Measurements from ENCODE around the gene BTRC.

DNA sequence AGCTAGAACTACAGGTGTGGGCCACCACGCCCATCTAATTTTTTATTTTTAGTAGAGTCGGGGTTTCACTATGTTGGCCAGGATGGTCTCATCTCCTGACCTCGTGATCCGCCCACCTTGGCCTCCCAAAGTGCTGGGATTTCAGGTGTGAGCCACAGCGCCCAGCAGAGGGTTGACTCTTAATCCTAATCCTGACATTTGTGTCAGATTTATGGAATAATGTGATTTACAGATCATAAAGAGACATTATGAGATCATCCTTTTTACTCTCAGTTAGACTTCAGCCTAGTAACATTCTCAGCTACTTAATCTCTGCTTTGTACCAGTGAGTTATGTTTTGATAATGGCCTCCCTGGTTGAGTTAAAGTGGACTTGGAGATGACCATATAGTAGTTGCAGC lies 2.2 kb downstream of the BTRC start:
- TF ChIP-seq ISL1 (CRISPR knock-in tag; IDR thresholded peaks at IDR 0.05) (no peak), GLIS3 (CRISPR knock-in tag; IDR thresholded peaks at IDR 0.05) (no peak), ZFP3 (CRISPR knock-in tag; IDR thresholded peaks at IDR 0.05) (no peak), ZNF70 (CRISPR knock-in tag; IDR thresholded peaks at IDR 0.05) (no peak), ZC3H10 (CRISPR knock-in tag; IDR thresholded peaks at IDR 0.05) (no peak), SNAI2 (CRISPR knock-in tag; IDR thresholded peaks at IDR 0.05) (no peak), RARB (CRISPR knock-in tag; IDR thresholded peaks at IDR 0.05) (no peak), ZNF8 (CRISPR knock-in tag; IDR thresholded peaks at IDR 0.05) (no peak), ZNF565 (CRISPR knock-in tag; conservative IDR thresholded peaks at IDR 0.05; ENCODE audit: low read depth) (no peak), OSR1 (CRISPR knock-in tag; IDR thresholded peaks at IDR 0.05) (no peak)
- TF ChIP-seq, protein P1, sequence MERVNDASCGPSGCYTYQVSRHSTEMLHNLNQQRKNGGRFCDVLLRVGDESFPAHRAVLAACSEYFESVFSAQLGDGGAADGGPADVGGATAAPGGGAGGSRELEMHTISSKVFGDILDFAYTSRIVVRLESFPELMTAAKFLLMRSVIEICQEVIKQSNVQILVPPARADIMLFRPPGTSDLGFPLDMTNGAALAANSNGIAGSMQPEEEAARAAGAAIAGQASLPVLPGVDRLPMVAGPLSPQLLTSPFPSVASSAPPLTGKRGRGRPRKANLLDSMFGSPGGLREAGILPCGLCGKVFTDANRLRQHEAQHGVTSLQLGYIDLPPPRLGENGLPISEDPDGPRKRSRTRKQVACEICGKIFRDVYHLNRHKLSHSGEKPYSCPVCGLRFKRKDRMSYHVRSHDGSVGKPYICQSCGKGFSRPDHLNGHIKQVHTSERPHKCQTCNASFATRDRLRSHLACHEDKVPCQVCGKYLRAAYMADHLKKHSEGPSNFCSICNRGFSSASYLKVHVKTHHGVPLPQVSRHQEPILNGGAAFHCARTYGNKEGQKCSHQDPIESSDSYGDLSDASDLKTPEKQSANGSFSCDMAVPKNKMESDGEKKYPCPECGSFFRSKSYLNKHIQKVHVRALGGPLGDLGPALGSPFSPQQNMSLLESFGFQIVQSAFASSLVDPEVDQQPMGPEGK (CRISPR knock-in tag; IDR thresholded peaks at IDR 0.05; ENCODE audit: borderline replicate concordance): no peak
